T1000 (cell line): ENCODE data around the gene PPM1F.
"Not testable (repeated sequence)": the region's sequence is repeated elsewhere in the genome, so short reads cannot be mapped to it uniquely, and the experiment has no call there.

Experiments used
- DNase-seq: peaks from one replicate; lab custom pipeline; 2025; ENCODE audit warnings: mixed read lengths; lab: John Stamatoyannopoulos, UW

Gene PPM1F

GRCh38 chr22:21919526-21920307 is 32.9 kb downstream of the PPM1F start:
- DNase-seq = no peak

- no peak for DNase-seq
Observed at GRCh38 chr22:21918466-21919185, 34.0 kb downstream of the PPM1F start.

GRCh38 chr22:21917959-21918261 is 34.7 kb downstream of the PPM1F start:
- no peak for DNase-seq

- no peak for DNase-seq
Observed at GRCh38 chr22:21917181-21917958, 35.3 kb downstream of the PPM1F start.

GRCh38 chr22:21916309-21916918 is 36.2 kb downstream of the PPM1F start:
- DNase-seq = no peak

- DNase-seq = no peak
Observed at GRCh38 chr22:21915624-21916308, 36.9 kb downstream of the PPM1F start.

- DNase-seq = not testable (repeated sequence)
Observed at GRCh38 chr22:21914033-21914642, 38.5 kb downstream of the PPM1F start.

- not testable (repeated sequence) for DNase-seq
Observed at GRCh38 chr22:21910367-21910766, 42.3 kb downstream of the PPM1F start.

- no peak for DNase-seq
Observed at GRCh38 chr22:21909871-21910270, 42.8 kb downstream of the PPM1F start.

- no peak for DNase-seq
Observed at GRCh38 chr22:21907638-21908522, 44.8 kb downstream of the PPM1F start.

- not testable (repeated sequence) for DNase-seq
Observed at GRCh38 chr22:21905234-21905633, 47.4 kb downstream of the PPM1F start.

- DNase-seq = no peak
Observed at GRCh38 chr22:21904250-21904789, 48.3 kb downstream of the PPM1F start.

- no peak for DNase-seq
Observed at GRCh38 chr22:21903283-21903682, 49.4 kb downstream of the PPM1F start.

- no peak for DNase-seq
Observed at GRCh38 chr22:21902296-21903087, 50.2 kb downstream of the PPM1F start.

- DNase-seq = no peak
Observed at GRCh38 chr22:21898354-21898896, 54.2 kb downstream of the PPM1F start.

- DNase-seq = no peak
Observed at GRCh38 chr22:21896951-21897513, 55.6 kb downstream of the PPM1F start.

- DNase-seq = not testable (repeated sequence)
Observed at GRCh38 chr22:21896275-21896674, 56.4 kb downstream of the PPM1F start.

GRCh38 chr22:21894799-21895198 is 57.8 kb downstream of the PPM1F start:
- DNase-seq = no peak
